ENCODE measurements around the gene OR5A1. TPM values are rescaled to one million over a fixed set of nuclear protein-coding genes. Genes with fewer than 3 reads are reported as not detected.

The OR5A1 gene
- total and polyA plus RNA-seq, 7 experiments from 2014 or later: not detected

- ATAC-seq: no peak
- ChIA-PET POLR2A (no interaction called here), CTCF (no interaction called here)
These were observed 36.7 kb downstream of the OR5A1 start, which contains the start of gene OR4D10 for GRCh38 chr11:59473015-59473414. OR4D10 (plus strand) TSS chr11:59473315; CDS start chr11:59477430, 4,115 bp downstream.

GRCh38 chr11:59475176-59475575 is 38.9 kb downstream of the OR5A1 start:
- CTCF ChIA-PET: interaction anchor here (0.6 kb wide), 1 partner anchor 46 kb away, joined by 3 read pairs; no protein-coding TSS in a partner anchor
- Mint-ChIP-seq H3K9me3 (no peaks in the 10 kb centered on the region), H3K27ac (no peak overlapping the region), H3K36me3 (no peaks in the 10 kb centered on the region), H3K4me3 (no peak overlapping the region), H3K27me3 (peaks cover 8 to 35% (median 15%) of the 10 kb centered on the region in 5 donors), H3K4me1 (no peaks in the 10 kb centered on the region)
- Histone ChIP-seq H3K4me1 (ENCODE audit: control insufficient read depth in 2 of 2, insufficient read depth in 2 of 2, low read length in 2 of 2) (no peaks in the 10 kb centered on the region), H3K4me3 (ENCODE audit: low read length) (no peak overlapping the region), H3K36me3 (ENCODE audit: control insufficient read depth in 2 of 3, insufficient read depth in 3 of 3, low read length in 3 of 3) (no peaks in the 10 kb centered on the region), H3K9me3 (ENCODE audit: control insufficient read depth in 2 of 3, low read length in 3 of 3) (no peaks in the 10 kb centered on the region), H3K27ac (ENCODE audit: low read depth, low read length) (no peak overlapping the region), H3K27me3 (ENCODE audit: control insufficient read depth in 2 of 2, insufficient read depth in 2 of 2, low read length in 2 of 2) (no peaks in the 10 kb centered on the region)
- ATAC-seq (no peak), DNase-seq (no peak)
- POLR2A ChIA-PET: no interaction called here
- intact Hi-C loops (cut with micrococcal nuclease): no loop called here

More at GRCh38 chr11:59473015-59473414, 36.7 kb downstream of the OR5A1 start, which contains the start of gene OR4D10:
- no peaks in the 10 kb centered on the region for H3K9me3 Mint-ChIP-seq
- DNase-seq: no peak
- intact Hi-C loops (cut with micrococcal nuclease): no loop called here
- H3K4me3 Mint-ChIP-seq: no peak within 1 kb of the TSS
- no peaks in the 10 kb centered on the region for H3K9me3 ChIP-seq (ENCODE audit: control insufficient read depth in 2 of 3, low read length in 3 of 3)
- H3K27me3 Mint-ChIP-seq: peaks cover 9 to 39% (median 16%) of the 10 kb centered on the region in 5 donors
- no peaks in the 10 kb centered on the region for H3K4me1 ChIP-seq (ENCODE audit: control insufficient read depth in 2 of 2, insufficient read depth in 2 of 2, low read length in 2 of 2)
- H3K27ac ChIP-seq (ENCODE audit: low read depth, low read length): no peak within 1 kb of the TSS
- H3K4me1 Mint-ChIP-seq: no peaks in the 10 kb centered on the region
- no peaks in the 10 kb centered on the region for H3K36me3 Mint-ChIP-seq
- no peaks in the 10 kb centered on the region for H3K36me3 ChIP-seq (ENCODE audit: control insufficient read depth in 2 of 3, insufficient read depth in 3 of 3, low read length in 3 of 3)
- no peak within 1 kb of the TSS for H3K4me3 ChIP-seq (ENCODE audit: low read length)
- H3K27me3 ChIP-seq (ENCODE audit: control insufficient read depth in 2 of 2, insufficient read depth in 2 of 2, low read length in 2 of 2): no peaks in the 10 kb centered on the region
- H3K27ac Mint-ChIP-seq: no peak within 1 kb of the TSS

GRCh38 chr11:59479906-59480305 is 43.6 kb downstream of the OR5A1 start:
- no peaks in the 10 kb centered on the region for H3K9me3 Mint-ChIP-seq
- Histone ChIP-seq H3K4me1 (ENCODE audit: control insufficient read depth in 2 of 2, insufficient read depth in 2 of 2, low read length in 2 of 2) (no peaks in the 10 kb centered on the region), H3K36me3 (ENCODE audit: control insufficient read depth in 2 of 3, insufficient read depth in 3 of 3, low read length in 3 of 3) (no peaks in the 10 kb centered on the region), H3K4me3 (ENCODE audit: low read length) (no peak overlapping the region), H3K27me3 (ENCODE audit: control insufficient read depth in 2 of 2, insufficient read depth in 2 of 2, low read length in 2 of 2) (no peaks in the 10 kb centered on the region), H3K27ac (ENCODE audit: low read depth, low read length) (no peak overlapping the region), H3K9me3 (ENCODE audit: control insufficient read depth in 2 of 3, low read length in 3 of 3) (no peaks in the 10 kb centered on the region)
- H3K27ac Mint-ChIP-seq: no peak overlapping the region
- no peak overlapping the region for H3K4me3 Mint-ChIP-seq
- H3K27me3 Mint-ChIP-seq: peaks cover 8 to 12% (median 10%) of the 10 kb centered on the region in 5 donors
- intact Hi-C loops (cut with micrococcal nuclease): no loop called here
- ATAC-seq: no peak
- H3K36me3 Mint-ChIP-seq: no peaks in the 10 kb centered on the region
- CTCF ChIA-PET: no interaction called here
- POLR2A ChIA-PET: no interaction called here
- H3K4me1 Mint-ChIP-seq: no peaks in the 10 kb centered on the region
- no peak for DNase-seq

DNA sequence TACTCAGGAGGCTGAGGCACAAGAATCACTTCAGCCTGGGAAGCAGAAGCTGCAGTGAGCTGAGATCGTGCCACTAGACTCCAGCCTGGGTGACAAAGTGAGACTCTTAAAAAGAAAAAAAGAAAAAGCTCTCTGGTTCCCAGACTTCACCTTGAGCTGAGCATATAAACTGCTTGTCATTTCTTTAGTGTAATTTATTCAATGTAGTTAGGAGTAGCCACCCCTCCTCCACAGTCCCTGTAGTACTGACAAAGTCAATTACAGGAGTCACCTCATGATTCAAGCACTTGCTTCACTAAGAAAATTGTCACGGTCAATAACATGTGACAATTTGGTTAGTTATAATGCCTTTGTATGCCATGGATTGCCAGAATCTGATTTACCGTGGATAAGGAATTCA is 44.1 kb downstream of the OR5A1 start:
- Mint-ChIP-seq H3K9me3 (no peaks in the 10 kb centered on the region), H3K4me3 (no peak overlapping the region), H3K27ac (no peak overlapping the region), H3K36me3 (no peaks in the 10 kb centered on the region), H3K4me1 (no peaks in the 10 kb centered on the region), H3K27me3 (peaks cover 5 to 11% (median 7%) of the 10 kb centered on the region in 5 donors)
- intact Hi-C loops (cut with micrococcal nuclease): no loop called here
- DNase-seq: no peak
- no peak overlapping the region for H3K27ac ChIP-seq (ENCODE audit: low read depth, low read length)
- H3K27me3 ChIP-seq (ENCODE audit: control insufficient read depth in 2 of 2, insufficient read depth in 2 of 2, low read length in 2 of 2): no peaks in the 10 kb centered on the region
- H3K36me3 ChIP-seq (ENCODE audit: control insufficient read depth in 2 of 3, insufficient read depth in 3 of 3, low read length in 3 of 3): no peaks in the 10 kb centered on the region
- POLR2A ChIA-PET: no interaction called here
- ATAC-seq: no peak
- H3K4me3 ChIP-seq (ENCODE audit: low read length): no peak overlapping the region
- H3K9me3 ChIP-seq (ENCODE audit: control insufficient read depth in 2 of 3, low read length in 3 of 3): no peaks in the 10 kb centered on the region
- no peaks in the 10 kb centered on the region for H3K4me1 ChIP-seq (ENCODE audit: control insufficient read depth in 2 of 2, insufficient read depth in 2 of 2, low read length in 2 of 2)
- CTCF ChIA-PET: interaction anchor here (0.6 kb wide), 1 partner anchor 8 kb away, joined by 4 read pairs; no protein-coding TSS in a partner anchor

Other genes starting within 250 kb of the OR5A1 start
- 100 to 1,000 TPM in 1 of 5 experiments, 10 to 100 TPM in 1, 1 to 10 TPM in 2, not detected in 1; 4.2 to 187 (median 13.8) TPM for gene MPEG1, start 223.5 kb upstream of the OR5A1 start, total RNA-seq
- gene MPEG1, start 223.5 kb upstream of the OR5A1 start, polyA plus RNA-seq: under 1 TPM; 0.26 to 0.53 TPM
- not detected for gene OR5AN1, start 77.6 kb upstream of the OR5A1 start, total RNA-seq
- gene OR5AN1, start 77.6 kb upstream of the OR5A1 start, polyA plus RNA-seq: not detected
- gene OR5A2, start 10.1 kb upstream of the OR5A1 start, total RNA-seq: not detected
- gene OR5A2, start 10.1 kb upstream of the OR5A1 start, polyA plus RNA-seq: not detected
- gene OR4D6, start 20.5 kb downstream of the OR5A1 start, total RNA-seq: not detected
- gene OR4D6, start 20.5 kb downstream of the OR5A1 start, polyA plus RNA-seq: not detected
- gene OR4D10, start 36.8 kb downstream of the OR5A1 start, total RNA-seq: not detected
- not detected for gene OR4D10, start 36.8 kb downstream of the OR5A1 start, polyA plus RNA-seq
- not detected for gene OR4D11, start 67.1 kb downstream of the OR5A1 start, total RNA-seq
- not detected for gene OR4D11, start 67.1 kb downstream of the OR5A1 start, polyA plus RNA-seq
- gene OR4D9, start 75.1 kb downstream of the OR5A1 start, total RNA-seq: not detected
- gene OR4D9, start 75.1 kb downstream of the OR5A1 start, polyA plus RNA-seq: not detected
- gene OSBP, start 179.3 kb downstream of the OR5A1 start, total RNA-seq: 10 to 100 TPM; 39.8 to 57.6 (median 52.4) TPM
- gene OSBP, start 179.3 kb downstream of the OR5A1 start, polyA plus RNA-seq: 10 to 100 TPM; 21.0 to 34.5 TPM
- 10 to 100 TPM; 40.6 to 60.1 (median 45.3) TPM for gene PATL1, start 232.6 kb downstream of the OR5A1 start, total RNA-seq
- 1 to 10 TPM; 5.7 to 7.6 TPM for gene PATL1, start 232.6 kb downstream of the OR5A1 start, polyA plus RNA-seq